Measurements from ENCODE around the gene RSPH1.

Gene RSPH1

DNA sequence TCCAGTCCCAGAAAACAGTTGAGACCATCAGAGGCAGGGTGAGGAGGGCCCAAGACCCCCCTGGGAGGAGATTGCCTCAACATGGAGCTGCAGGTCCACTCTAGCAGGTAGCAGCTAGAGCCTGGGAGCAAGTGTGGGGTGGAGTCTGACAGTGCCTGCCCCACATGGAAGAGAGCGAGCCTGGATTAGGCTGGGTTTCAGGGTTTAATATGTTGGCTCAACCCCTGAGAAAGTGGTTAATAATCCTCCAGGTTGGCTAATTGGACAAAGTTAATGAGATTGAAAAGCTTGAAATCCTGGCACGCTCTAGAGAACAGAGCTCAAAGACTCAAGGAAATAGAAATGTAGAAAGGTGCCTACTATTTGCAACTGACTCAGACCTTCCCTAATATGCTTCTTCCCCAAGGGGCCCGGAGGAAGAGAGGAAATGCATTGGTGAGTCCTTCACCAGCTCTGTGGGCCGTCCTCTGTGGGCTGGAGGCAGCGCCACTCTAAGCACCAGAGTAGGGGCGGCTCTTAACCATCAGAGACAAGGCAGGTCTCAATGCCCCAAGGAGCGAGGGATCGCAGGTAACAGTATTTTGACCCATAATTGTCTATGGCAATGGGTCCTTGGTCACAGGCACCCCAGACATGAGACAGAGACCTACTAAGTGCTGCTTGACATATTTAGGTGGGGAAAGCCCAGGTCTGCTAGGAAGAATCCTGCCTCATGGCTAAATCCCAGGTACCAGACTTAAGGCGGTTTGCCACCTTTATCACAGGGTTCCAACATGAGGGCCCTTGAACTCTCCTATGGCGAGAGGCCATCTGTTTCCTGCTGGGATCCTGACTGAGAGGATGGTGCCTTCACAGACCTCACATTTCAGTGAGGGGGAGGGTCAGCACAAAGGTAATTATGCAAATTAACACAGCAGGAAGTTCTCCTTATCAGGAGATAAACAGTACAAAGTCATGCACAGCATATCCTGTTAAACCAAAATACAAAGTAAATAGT lies 33.8 kb downstream of the RSPH1 start:
- no peak for DNase-seq

DNA sequence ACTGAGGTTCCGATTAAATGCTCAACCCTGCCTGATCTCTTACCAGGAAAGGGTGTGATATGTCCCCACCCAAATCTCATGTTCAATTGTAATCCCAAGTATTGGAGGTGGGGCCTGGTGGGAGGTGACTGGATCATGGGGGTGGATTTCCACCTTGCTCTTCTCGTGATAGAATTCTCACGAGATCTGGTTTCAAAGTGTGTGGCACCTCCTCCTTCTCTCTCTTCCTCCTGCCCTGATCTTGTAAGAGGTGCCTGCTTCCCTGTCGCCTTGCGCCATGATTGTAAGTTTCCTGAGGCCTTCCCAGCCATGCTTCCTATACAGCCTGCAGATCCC lies 34.9 kb downstream of the RSPH1 start:
- DNase-seq = no peak

DNA sequence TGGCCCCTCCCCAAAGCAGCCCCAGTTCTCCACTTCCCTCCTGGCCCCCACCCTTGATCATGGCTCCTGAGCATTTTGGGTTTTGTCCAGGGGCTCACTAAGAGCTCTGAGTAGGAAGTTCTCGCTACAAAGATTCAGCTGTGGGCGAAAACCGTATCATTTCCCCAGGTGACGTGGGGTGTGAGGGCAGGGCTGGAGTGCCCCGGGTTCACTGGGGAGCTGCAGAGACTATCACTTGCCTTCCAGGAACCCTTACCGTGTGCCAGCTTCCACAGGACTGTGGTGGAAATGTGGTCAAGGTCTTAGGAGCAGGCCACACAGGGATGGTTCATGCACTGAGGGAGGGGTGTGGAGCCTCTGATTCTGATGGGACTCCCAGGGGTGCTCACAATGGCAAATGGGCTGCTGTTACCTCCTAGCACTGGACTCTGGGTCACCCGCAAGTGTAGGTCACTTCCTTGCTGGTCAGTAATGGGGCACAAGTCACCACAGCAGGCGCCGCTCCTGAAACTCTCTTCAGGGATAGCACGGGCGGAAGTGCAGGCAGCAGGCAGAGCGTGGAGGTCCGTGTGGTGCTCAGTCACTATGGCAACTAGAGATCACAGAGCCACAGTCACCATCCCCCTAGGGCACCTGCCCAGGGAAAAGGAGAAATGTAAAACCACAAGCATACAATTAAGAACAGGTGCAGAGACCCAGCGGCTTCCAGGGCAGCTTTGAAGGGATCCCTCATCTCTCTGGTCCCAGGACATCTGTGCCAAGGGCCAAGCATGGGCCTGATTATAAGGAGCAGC lies 35.4 kb downstream of the RSPH1 start:
- no peak for DNase-seq

- DNase-seq = no peak
Observed at GRCh38 chr21:42459546-42460215, 36.3 kb downstream of the RSPH1 start.

- no peak for DNase-seq
Observed at GRCh38 chr21:42459082-42459460, 37.0 kb downstream of the RSPH1 start.

- DNase-seq = no peak
Observed at GRCh38 chr21:42456457-42456856, 39.6 kb downstream of the RSPH1 start.

- no peak for DNase-seq
Observed at GRCh38 chr21:42455754-42456440, 40.1 kb downstream of the RSPH1 start.

DNA sequence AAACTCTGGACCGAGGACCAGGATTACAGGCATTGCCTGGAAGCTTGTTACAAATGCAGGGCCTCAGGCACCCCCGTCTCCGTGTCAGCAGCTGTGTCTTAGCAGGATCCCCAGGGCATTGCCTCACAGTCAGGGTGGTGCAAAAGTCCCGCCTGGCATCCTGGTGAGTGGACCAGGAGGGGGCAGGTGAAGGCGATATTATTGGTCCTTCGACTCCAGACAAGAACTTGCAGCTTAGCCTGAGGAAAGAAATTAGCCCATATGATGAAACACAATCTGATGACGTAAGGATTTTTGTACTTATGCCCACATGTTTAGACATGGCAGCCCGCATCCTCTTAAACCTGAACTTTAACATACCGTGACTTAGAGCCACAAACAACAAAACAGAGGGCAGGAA lies 40.8 kb downstream of the RSPH1 start:
- DNase-seq = no peak

- no peak for DNase-seq
Observed at GRCh38 chr21:42454786-42455185, 41.2 kb downstream of the RSPH1 start.

DNA sequence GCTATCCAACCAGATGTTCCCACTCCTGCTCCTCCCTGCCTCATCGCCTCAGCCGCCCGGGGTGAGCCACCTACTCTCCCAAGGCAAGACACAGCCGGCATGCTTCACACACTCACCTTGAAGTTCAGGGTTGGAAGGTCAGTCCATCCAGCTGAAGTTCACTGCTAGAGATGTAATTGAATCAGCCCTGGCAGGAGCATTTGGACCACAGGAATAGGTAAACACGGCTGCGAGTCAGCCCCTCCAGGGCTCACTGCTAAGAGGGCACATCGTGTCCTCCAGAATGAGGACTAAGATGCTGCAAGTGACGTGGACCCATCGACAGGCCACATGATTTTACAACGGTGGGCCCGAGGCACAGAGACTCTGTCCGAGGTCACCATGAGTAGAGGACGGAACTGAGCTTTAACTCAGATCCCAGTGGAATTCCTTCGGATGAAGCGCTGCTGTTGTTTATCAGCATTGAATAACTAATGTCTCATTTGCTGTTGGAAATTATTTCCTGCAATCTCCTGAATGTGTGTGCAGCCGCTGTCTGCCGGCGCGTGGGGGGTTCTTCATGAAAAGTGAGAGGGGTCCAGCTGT lies 41.9 kb downstream of the RSPH1 start:
- DNase-seq = no peak

- DNase-seq = no peak
Observed at GRCh38 chr21:42453224-42453985, 42.6 kb downstream of the RSPH1 start.

GRCh38 chr21:42452401-42453223 lies 43.4 kb downstream of the RSPH1 start:
- DNase-seq = no peak

DNA sequence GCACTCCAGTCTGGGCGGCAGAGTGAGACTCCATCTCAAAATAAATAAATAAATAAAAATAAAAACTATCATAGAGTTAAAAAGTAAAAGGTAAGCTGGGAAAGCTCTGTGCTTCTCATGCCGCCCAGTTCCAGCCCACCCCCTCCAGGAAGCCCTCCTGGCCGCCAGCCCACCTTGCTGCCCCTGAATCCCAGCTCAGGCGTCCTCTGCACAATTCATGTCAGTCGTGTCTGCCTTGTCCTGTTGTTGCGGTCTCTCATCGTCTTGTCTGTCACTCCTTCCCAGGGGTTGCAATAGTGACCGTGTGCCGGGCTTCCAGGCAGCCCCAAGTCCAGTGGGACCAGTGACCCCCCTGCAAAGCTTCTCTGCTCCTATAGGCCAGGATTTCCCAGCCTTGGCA lies 44.1 kb downstream of the RSPH1 start:
- no peak for DNase-seq

GRCh38 chr21:42448686-42449085 lies 47.3 kb downstream of the RSPH1 start:
- no peak for DNase-seq

- no peak for DNase-seq
Observed at GRCh38 chr21:42447732-42448131, 48.3 kb downstream of the RSPH1 start.

GRCh38 chr21:42447182-42447581 lies 48.8 kb downstream of the RSPH1 start:
- DNase-seq = no peak

- no peak for DNase-seq
Observed at GRCh38 chr21:42446531-42446930, 49.5 kb downstream of the RSPH1 start.

- DNase-seq = no peak
Observed at GRCh38 chr21:42445311-42445710, 50.7 kb downstream of the RSPH1 start.

- no peak for DNase-seq
Observed at GRCh38 chr21:42444745-42445059, 51.3 kb downstream of the RSPH1 start.

DNA sequence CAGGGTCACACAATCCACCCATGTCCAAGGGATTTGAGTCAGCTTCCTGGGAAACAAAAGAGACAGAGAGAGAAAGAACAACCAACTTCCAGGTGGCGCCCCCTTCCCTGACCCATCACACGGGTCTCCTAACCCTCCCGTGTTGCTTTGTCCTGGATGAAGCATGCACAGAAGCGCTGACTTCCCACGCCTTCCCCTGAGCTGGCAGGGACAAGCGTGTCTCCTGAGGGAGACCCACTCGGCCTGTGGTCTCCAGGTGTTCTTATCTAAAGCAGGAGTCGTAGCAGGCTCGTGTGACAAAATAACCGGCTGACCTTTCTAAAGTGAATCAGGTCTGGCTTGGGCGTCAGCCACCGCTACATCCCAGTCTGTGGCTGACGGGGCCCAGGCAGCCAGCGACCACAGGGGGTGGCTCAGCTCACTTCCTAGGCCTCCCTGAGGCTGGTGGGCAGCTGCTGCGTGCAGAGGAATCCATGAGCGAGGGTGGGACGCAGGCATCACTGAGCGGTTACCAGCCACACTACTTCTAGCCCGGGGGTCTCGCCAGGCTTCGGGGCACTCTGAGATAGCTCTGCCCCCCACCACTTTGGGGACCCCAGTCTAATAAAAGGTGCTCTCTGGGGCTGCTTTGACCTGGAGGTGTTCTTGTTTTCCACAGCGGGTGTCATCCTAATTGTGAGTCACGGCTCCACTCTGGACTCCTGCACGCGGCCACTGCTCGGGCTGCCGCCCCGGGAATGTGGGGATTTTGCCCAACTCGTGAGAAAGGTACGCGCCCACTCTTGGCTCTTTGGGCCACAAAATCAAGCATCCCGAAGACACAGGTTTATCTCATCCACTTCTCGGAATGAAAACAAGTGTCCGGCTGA lies 51.9 kb downstream of the RSPH1 start:
- DNase-seq = no peak
